A172 (cell line): Measurements from ENCODE around the gene OR1D5. TPM values are rescaled to one million over a fixed set of nuclear protein-coding genes. Genes with fewer than 3 reads are reported as not detected.
"Not testable (repeated sequence)": the region's sequence is repeated elsewhere in the genome, so short reads cannot be mapped to it uniquely, and the experiment has no call there.

Experiments
- DNase-seq: peaks from one replicate; pipeline ENCODE4 v3.0.0-alpha.2; 2015; ENCODE audit warnings: low spot score
- total RNA-seq: library from RNA; depleted of rRNA; stranded (reverse); fragments of >200 nt; shearing (Covaris generic); gene quantifications from 2 replicates; pipeline ENCODE4 v1.2.3, GENCODE V29; 2014; rRNA removed

The OR1D5 gene, protein sequence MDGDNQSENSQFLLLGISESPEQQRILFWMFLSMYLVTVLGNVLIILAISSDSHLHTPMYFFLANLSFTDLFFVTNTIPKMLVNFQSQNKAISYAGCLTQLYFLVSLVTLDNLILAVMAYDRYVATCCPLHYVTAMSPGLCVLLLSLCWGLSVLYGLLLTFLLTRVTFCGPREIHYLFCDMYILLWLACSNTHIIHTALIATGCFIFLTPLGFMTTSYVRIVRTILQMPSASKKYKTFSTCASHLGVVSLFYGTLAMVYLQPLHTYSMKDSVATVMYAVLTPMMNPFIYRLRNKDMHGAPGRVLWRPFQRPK
- total RNA-seq = not detected in 2 replicates

DNA sequence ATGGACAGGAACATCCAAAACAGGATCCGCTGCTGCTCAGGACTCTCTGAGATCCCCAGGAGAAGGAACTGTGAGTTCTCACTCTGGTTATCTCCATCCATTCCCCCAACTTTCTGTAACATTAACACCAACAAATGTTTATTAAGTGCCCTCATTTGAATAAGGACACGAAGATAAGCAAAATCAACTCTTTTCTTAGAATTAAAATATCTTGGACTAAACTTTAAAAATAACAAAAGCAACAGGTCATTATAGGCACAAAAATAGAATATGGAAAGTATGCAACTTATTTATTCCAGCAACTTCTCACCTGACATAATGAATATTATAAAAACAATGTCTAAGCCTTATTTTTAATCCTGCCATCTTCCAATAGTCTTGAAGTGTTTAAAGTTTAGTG lies at the start of gene OR1D5:
OR1D5 (minus strand) TSS at position 101 of the 400 bp plus-strand sequence; CDS start at position 101, 0 bp downstream.
- DNase-seq = not testable (repeated sequence)

- DNase-seq = no peak
Observed at GRCh38 chr17:3104322-3104721, 40.9 kb upstream of the OR1D5 start, which contains the start of gene OR1D2. Gene OR1D2 (minus strand): TSS chr17:3104422. CDS start chr17:3092996, 11,426 bp downstream.

- DNase-seq = not testable (repeated sequence)
Observed at GRCh38 chr17:3073850-3074249, 10.4 kb upstream of the OR1D5 start.

DNA sequence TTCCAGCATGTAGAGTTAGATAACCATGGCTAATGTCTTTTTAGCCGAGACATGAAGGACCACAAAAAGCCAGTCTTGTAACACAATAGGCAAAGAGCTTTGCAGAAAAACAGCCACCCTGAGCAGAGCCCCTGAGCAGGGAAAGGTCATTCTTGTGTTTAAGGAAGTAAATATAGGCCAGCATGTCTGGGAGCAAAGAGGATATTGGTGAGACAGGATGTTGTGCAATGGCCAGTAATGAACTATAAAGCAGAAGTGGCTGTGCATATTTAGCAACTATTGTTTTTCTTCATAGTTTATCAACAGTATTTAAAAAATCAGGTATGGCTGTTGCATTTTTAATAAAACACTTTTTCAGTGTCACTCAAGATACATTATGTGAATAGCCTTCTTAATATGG lies 1.8 kb upstream of the OR1D5 start:
- not testable (repeated sequence) for DNase-seq

- DNase-seq = not testable (repeated sequence)
Observed at GRCh38 chr17:3062824-3063377, 506 bp downstream of the OR1D5 start.

GRCh38 chr17:3054868-3055267 lies 8.5 kb downstream of the OR1D5 start:
- not testable (repeated sequence) for DNase-seq

DNA sequence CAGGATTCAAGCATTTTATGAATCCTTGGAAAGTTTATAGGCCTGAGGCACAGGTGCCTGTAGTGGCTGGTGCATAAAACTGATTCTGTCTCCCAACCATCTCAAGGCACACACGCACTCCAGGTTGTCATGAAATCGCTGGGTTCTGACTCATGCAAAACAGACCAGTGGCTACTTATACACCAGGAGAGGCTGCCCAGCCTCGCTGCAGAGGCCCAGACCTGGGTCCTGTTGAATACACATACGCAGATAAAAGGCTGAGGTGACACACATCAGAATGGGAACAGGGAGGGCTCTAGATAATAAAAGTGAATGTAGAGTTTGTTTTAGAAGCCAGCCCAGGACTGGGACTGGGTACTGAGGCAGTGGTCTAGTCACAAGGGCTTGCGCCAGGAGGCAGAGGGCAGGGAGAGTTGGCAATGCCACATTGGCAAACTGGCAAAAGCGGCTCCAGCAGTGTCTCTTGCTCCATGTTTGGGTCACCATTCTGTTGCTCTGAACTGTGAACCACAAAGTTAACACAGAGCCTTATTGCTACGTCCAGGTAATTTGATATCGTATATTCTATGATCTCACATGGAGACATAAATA lies 13.6 kb downstream of the OR1D5 start:
- DNase-seq = no peak

GRCh38 chr17:3048727-3049471 lies 14.5 kb downstream of the OR1D5 start:
- peak; percentile 97 for DNase-seq

GRCh38 chr17:3046753-3047152 lies 16.7 kb downstream of the OR1D5 start:
- DNase-seq = no peak

GRCh38 chr17:3043737-3044365 lies 19.6 kb downstream of the OR1D5 start:
- DNase-seq = no peak

GRCh38 chr17:3040882-3041281 lies 22.5 kb downstream of the OR1D5 start:
- DNase-seq = no peak

GRCh38 chr17:3039736-3040135 lies 23.7 kb downstream of the OR1D5 start:
- no peak for DNase-seq

DNA sequence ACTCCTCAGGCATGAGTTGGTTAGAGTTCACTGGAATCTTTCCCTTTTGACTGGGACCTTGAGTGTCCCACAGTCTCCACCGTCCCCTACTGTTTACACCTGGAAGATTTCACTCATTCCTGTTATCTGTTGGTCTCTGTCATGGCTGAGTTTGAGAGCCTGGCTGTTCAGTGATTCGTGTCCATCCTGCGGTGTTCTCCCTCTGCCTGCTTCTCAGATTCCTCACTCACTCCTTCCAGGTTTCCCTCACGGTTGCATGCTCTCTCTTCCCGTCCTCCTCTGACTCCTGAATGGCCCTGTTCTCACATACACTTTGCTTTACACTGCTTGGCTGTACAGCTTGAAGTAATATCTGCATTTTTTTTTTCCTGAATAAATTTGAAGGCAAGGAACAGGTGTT lies 24.5 kb downstream of the OR1D5 start:
- DNase-seq = no peak

GRCh38 chr17:3037259-3037658 lies 26.1 kb downstream of the OR1D5 start:
- no peak for DNase-seq

DNA sequence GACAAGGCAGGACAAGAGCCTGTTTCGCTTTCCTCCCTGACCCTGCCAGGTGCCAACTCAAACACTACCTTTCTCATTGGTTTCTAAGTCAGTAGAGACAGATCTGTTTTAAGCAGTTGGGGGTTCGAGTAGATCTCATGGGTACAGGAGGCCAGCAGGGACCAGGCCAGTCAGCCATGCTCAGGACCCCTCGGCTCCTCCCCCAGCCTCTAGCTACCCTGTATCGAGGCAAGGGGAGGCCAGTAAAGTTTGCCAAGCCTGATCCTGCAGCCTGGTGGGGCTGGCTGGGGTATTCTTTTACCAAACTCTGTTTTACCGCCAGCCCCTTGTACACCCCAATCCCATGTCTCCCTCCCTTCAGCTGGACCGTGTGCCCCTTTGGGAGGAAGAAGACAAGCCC lies 26.6 kb downstream of the OR1D5 start:
- no peak for DNase-seq

DNA sequence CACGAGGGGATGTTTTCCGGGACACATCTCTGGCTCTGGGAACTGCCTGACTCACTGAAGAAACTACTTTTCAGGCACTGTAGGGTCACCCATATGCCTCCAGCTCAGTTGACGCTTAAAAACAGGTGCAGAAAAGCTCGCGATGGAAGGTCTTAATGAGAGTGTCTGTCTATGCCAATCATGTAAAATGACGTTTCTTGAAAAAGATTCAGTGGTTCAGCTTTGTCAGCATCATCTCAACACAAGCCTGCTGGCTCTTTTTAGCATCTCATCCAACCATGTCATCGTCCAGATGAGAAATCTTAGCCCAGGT lies 27.5 kb downstream of the OR1D5 start:
- DNase-seq = no peak

- DNase-seq = no peak
Observed at GRCh38 chr17:3035256-3035967, 28.0 kb downstream of the OR1D5 start.

GRCh38 chr17:3034578-3034920 lies 28.9 kb downstream of the OR1D5 start:
- DNase-seq = no peak

DNA sequence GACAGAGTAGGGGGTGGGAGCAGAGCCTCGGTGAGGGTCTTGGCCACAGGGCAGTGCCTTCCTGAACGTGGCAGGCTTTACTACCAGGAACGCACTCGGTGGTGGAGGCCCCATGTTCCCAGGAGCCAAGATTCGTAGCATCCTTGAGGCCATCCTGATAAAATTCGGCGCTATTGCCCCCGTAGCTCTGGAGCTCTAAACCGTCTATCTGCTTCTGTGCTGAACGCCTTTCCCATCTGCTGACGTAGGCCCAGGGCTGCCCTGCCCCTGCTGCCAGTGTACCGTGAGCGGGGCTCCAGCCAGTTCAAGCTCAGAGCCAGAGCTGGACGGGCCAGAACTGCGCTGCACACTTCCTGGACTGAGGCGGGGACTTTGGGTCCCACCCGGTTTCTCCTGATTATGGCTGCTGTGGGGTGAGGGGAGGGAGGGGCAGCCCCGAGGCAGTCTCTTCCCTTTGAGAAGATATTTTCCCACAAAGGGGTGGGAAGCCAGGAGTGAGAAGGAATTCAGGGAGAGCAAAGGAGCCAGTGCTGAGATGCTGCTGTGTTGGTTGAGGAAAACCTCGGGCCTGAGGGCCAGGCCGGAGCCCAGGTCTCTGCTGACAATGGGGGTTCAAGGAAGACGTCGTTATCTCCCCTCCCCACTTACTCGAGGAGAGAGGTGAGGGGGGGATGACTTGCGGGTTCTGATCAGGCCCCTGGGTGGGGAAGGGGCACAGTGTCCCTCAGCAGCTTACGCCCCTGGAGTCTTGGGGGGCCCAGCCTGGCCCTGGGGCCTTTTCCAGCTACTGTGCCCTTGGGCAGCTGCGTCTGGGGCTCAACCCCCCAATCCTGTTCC lies 29.4 kb downstream of the OR1D5 start:
- DNase-seq = no peak

GRCh38 chr17:3033248-3033640 lies 30.2 kb downstream of the OR1D5 start:
- DNase-seq = no peak
